Effector memory CD8-positive, alpha-beta T cell (primary cell): ENCODE results near the gene ZBTB25.
"Not testable (repeated sequence)": the region's sequence is repeated elsewhere in the genome, so short reads cannot be mapped to it uniquely, and the experiment has no call there.

Experiments used
- ATAC-seq: fragments of 150-1000 bp; cut with Tn5 transposase; replicated peaks from 2 replicates; pipeline ENCODE4 v1.10.0; 2021; ENCODE audit warnings: mild to moderate bottlenecking, moderate library complexity
- DNase-seq, 3 experiments: peaks; one replicate each; pipeline ENCODE4 v3.0.0; 2021
- H3K27ac Mint-ChIP-seq, 2 donors: one replicate each; pipeline ENCODE4 v1.8.0; 2022; ENCODE audit warnings: mild to moderate bottlenecking in 2 of 2, mixed read lengths in 2 of 2, moderate library complexity in 2 of 2
- H3K27me3 Mint-ChIP-seq, 2 donors: one replicate each; pipeline ENCODE4 v1.8.0; 2022; ENCODE audit warnings: mixed read lengths in 2 of 2
- H3K36me3 Mint-ChIP-seq: one replicate; pipeline ENCODE4 v1.8.0; 2022; ENCODE audit warnings: mild to moderate bottlenecking, moderate library complexity, mixed read lengths; ENCODE audit not compliant: insufficient read depth
- H3K4me1 Mint-ChIP-seq, 2 donors: one replicate each; pipeline ENCODE4 v1.8.0; 2022; ENCODE audit warnings: low read depth in 2 of 2, mixed read lengths in 2 of 2
- H3K4me3 Mint-ChIP-seq, 2 donors: one replicate each; pipeline ENCODE4 v1.8.0; 2022; ENCODE audit warnings: mild to moderate bottlenecking in 2 of 2, mixed read lengths in 2 of 2, moderate library complexity in 2 of 2
- H3K9me3 Mint-ChIP-seq, 2 donors: one replicate each; pipeline ENCODE4 v1.8.0; 2022; ENCODE audit warnings: mixed read lengths in 2 of 2

Gene ZBTB25

DNA sequence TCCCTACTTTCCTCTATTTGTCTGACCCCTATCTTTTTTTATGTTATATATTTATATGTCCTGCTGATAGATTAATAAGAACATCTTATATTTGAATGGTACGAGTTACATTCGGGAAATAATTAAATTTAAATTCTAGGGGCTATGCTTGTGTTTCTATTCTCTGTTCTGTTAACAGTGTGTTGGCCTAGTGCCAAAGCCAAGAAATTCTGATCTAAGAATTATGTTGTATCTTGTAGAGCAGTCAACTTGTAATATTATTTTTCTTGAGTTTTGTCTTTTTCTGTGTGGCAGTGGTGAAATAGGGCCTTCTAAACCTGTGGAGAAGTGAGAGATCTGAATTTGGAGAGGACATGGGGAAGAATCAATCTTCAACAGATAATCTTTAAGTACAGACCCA lies 27.9 kb upstream of the ZBTB25 start:
- H3K9me3 Mint-ChIP-seq = no peaks in the 10 kb centered on the region
- no peak overlapping the region for H3K4me3 Mint-ChIP-seq
- H3K27me3 Mint-ChIP-seq = no peaks in the 10 kb centered on the region
- DNase-seq (no peak), ATAC-seq (no peak)
- peaks cover 0 to 16% of the 10 kb centered on the region in 2 donors for H3K4me1 Mint-ChIP-seq
- peaks cover 36% of the 10 kb centered on the region for H3K36me3 Mint-ChIP-seq
- peak overlapping the region; percentile 47 to 81 for H3K27ac Mint-ChIP-seq

DNA sequence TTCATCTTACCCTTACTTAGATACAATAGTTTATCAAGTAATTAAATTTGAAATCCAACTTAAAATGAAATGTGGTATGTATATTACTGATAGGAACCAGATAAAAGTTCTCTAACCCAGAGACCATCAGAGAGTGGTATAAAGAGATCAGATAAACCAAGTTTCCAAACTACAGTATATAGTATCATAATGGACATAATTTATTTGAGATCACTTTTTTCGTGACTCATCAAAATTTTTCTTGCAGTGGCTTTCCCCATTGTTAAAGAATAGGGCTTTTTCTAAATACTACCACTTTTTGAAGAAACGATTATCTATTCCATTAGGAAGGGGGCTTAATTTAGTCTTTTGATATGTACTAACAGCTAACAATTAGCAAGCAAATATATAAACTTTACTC lies 21.7 kb upstream of the ZBTB25 start:
- no peaks in the 10 kb centered on the region for H3K27me3 Mint-ChIP-seq
- DNase-seq (no peak), ATAC-seq (no peak)
- H3K4me1 Mint-ChIP-seq = peaks cover 3 to 23% of the 10 kb centered on the region in 2 donors
- H3K36me3 Mint-ChIP-seq = peaks cover 53% of the 10 kb centered on the region
- no peaks in the 10 kb centered on the region for H3K9me3 Mint-ChIP-seq
- H3K27ac Mint-ChIP-seq = peak overlapping the region in 1 of 2 donors; percentile 14
- H3K4me3 Mint-ChIP-seq = no peak overlapping the region

DNA sequence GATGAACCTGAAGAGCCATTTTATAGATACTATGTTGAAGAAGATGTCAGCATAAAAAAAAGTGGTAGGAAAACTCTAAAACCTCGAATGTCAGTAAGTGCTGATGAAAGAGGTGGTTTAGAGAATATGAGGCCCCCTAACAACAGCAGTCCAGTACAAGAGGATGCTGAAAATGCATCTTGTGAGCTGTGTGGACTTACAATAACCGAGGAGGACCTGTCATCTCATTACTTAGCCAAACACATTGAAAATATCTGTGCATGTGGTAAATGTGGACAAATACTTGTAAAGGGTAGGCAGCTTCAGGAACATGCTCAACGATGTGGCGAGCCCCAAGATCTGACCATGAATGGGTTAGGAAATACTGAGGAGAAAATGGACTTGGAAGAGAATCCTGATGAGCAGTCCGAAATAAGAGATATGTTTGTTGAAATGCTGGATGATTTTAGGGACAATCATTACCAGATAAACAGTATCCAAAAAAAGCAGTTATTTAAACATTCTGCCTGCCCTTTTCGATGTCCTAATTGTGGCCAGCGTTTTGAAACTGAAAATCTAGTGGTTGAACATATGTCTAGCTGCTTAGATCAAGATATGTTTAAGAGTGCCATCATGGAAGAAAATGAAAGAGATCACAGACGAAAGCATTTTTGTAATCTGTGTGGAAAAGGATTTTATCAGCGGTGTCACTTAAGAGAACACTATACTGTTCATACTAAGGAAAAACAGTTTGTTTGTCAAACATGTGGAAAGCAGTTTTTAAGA lies 19.1 kb upstream of the ZBTB25 start:
- DNase-seq (no peak), ATAC-seq (peak; percentile 24)
- Mint-ChIP-seq H3K4me3 (no peak overlapping the region), H3K36me3 (peaks cover 55% of the 10 kb centered on the region), H3K4me1 (peaks cover 7 to 23% of the 10 kb centered on the region in 2 donors), H3K9me3 (no peaks in the 10 kb centered on the region), H3K27ac (no peak overlapping the region), H3K27me3 (no peaks in the 10 kb centered on the region)

DNA sequence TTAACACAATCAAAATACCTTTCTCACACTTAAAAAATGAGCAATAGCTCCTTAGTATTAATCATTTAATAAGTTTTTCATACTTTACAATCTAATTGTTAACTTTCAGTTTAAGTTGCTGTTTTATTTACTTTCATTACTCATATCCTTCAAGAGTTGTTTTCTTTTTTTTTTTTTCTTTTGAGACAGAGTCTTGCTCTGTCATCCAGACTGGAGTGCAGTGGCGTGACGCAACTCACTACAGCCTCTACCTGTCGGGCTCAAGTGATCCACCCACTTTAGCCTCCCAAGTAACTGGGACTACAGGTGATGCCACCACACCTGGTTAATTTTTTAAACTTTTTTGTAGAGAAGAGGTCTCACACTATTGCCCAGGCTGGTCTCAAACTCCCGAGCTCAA lies 17.1 kb upstream of the ZBTB25 start:
- no peak for ATAC-seq
- Mint-ChIP-seq H3K36me3 (peaks cover 34% of the 10 kb centered on the region), H3K4me1 (peaks cover 8 to 30% of the 10 kb centered on the region in 2 donors), H3K27ac (peak overlapping the region in 1 of 2 donors; percentile 64), H3K9me3 (no peaks in the 10 kb centered on the region), H3K4me3 (peak overlapping the region in 1 of 2 donors; percentile 36), H3K27me3 (no peaks in the 10 kb centered on the region)
- DNase-seq = no peak

DNA sequence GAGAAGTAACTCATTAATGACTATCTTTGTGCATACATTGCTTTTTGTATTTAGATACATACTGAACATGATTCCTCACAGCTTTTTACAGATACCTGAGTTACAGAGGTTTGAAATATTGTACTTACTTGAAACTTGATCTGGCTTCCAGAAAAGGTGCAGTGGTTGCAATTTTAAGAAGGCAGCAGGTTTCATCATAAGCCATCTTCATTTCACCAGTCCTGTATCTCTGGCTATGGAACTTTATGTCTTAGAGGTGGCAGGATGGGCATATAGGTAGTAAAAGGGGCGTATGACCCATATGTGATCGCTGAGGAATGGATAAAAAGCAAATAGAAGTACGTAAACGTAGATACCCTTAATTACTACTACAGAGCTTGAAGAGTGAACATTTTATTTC lies 14.6 kb upstream of the ZBTB25 start:
- no peak overlapping the region for H3K27ac Mint-ChIP-seq
- ATAC-seq = no peak
- peaks cover 20 to 45% of the 10 kb centered on the region in 2 donors for H3K4me1 Mint-ChIP-seq
- no peaks in the 10 kb centered on the region for H3K27me3 Mint-ChIP-seq
- peak overlapping the region in 1 of 2 donors; percentile 10 for H3K4me3 Mint-ChIP-seq
- DNase-seq = no peak
- no peaks in the 10 kb centered on the region for H3K9me3 Mint-ChIP-seq
- peaks cover 24% of the 10 kb centered on the region for H3K36me3 Mint-ChIP-seq

DNA sequence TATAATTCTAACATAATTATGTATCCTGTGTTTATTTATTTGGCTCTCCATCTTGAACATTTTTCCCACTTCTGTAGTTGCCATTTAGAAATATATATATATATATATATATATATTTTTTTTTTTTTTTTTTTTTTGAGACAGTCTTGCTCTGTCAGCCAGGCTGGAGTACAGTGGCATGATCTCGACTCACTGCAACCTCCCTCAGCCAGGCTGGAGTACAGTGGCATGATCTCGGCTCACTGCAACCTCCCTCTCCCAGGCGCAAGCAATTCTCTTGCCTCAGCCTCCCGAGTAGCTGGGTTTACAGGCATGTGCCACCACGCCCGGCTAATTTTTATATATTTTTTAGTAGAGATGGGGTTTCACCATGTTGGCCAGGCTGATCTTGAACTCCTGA lies 14.0 kb upstream of the ZBTB25 start:
- not testable (repeated sequence) for DNase-seq, H3K27ac Mint-ChIP-seq
- peaks cover 20 to 48% of the 10 kb centered on the region in 2 donors for H3K4me1 Mint-ChIP-seq

DNA sequence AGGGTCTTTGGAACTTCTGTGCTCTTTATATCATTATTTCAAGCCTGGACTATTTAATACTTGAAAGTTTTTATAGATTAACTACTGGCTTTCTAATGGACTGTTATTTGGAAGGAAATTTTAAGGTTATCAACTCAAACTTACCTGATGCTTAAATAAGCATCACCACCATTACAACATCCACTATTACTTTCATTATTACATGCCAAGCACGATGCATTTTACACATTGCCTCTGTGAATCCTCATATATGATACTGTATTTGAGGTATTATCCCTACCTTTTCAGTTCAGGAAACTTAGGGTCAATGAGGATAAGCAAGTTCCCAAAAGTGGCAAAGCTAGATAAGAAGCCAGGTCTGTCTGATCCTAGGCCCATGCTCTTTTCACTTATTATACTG lies 13.3 kb upstream of the ZBTB25 start:
- peaks cover 23 to 54% of the 10 kb centered on the region in 2 donors for H3K4me1 Mint-ChIP-seq
- DNase-seq (no peak), ATAC-seq (no peak)
- H3K27ac Mint-ChIP-seq = no peak overlapping the region
- H3K9me3 Mint-ChIP-seq = no peaks in the 10 kb centered on the region
- H3K36me3 Mint-ChIP-seq = peaks cover 33% of the 10 kb centered on the region
- no peaks in the 10 kb centered on the region for H3K27me3 Mint-ChIP-seq
- peak overlapping the region; percentile 46 to 54 for H3K4me3 Mint-ChIP-seq

More for the DNA sequence above, 14.0 kb upstream of the ZBTB25 start:
- Mint-ChIP-seq H3K4me3 (peak overlapping the region in 1 of 2 donors; percentile 54), H3K36me3 (peaks cover 28% of the 10 kb centered on the region)
- not testable (repeated sequence) for ATAC-seq, H3K27me3 Mint-ChIP-seq, H3K9me3 Mint-ChIP-seq

DNA sequence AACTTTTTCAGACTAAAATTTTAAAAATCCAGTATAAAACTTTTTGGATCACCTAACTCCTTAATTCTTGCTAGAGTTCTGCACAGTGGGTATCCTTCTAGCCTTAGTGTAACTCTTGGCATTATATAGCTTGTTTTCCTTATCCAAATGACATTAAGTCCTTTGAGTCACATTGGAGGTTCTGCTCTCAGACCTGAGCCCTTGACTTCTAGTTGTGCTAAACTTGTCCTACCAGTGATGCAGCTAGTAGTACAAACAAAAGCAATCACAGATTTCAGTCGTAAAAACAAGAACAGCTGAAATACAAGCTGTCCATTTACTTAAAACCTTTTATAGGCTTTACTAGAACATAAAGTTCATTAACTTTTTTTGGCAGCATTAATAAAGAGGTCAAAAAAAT lies 11.4 kb upstream of the ZBTB25 start:
- no peak overlapping the region for H3K27ac Mint-ChIP-seq
- H3K4me3 Mint-ChIP-seq = no peak overlapping the region
- DNase-seq (no peak), ATAC-seq (no peak)
- H3K27me3 Mint-ChIP-seq = no peaks in the 10 kb centered on the region
- peaks cover 36 to 70% of the 10 kb centered on the region in 2 donors for H3K4me1 Mint-ChIP-seq
- H3K36me3 Mint-ChIP-seq = peaks cover 23% of the 10 kb centered on the region
- H3K9me3 Mint-ChIP-seq = no peaks in the 10 kb centered on the region

DNA sequence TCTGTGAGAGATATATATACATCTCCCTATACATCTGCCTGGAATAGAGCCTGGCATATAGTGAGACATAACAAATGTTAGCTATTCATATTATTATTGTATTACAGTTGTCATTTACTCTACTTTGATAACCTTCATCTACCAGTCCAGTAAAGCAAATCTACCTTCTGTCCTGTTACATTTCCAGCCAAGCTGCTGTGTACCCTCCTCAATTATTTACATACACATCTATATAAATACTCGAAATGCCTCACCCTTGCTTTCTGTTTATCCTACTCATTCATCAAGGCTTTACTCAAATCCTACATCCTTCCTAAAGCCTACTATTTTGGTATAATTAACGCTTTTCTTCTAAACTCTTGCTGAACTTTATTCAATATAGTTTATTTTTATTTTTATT lies 9.6 kb upstream of the ZBTB25 start:
- peaks cover 28% of the 10 kb centered on the region for H3K36me3 Mint-ChIP-seq
- H3K27me3 Mint-ChIP-seq = no peaks in the 10 kb centered on the region
- ATAC-seq (no peak), DNase-seq (no peak)
- H3K27ac Mint-ChIP-seq = no peak overlapping the region
- no peak overlapping the region for H3K4me3 Mint-ChIP-seq
- H3K9me3 Mint-ChIP-seq = no peaks in the 10 kb centered on the region
- peaks cover 47 to 78% of the 10 kb centered on the region in 2 donors for H3K4me1 Mint-ChIP-seq

DNA sequence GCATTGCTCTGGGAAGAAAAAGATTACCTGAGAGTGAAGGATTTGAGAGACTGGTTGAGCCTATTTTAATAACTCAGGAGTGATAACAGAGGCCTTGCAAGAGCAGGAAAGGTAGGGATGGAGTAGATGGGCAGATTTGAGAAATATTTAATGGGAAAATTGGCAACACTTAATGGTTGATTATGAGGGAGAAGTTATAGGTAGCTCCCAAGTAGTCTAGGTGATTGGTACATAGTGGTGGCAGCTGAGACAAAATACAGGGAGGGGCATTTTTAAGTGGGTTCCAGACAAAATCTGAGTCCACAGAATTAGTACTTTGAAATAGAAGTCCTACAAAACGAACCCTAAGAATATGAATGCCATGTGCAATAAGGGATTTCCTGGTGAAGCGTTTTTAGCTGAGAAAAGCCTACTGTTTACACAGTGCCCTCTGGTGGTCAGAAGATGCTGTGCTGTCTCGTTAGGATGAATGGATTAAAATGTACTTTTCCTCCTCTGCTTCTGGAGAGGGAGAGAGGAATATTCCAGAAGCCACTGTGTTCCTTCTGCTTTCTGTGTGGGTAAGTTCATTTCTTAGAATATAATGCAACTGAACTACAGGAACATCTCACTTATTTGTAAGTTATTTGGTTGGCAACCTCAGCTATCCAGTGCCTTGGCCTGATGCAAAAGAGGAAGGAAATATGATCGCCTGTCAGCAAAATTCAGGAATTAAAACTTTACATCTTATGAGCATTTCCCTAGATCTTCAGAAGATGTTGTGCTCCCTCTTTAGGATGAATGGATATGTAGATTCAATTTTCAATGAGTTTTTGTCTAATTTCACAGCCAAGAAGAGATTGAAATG lies 7.4 kb upstream of the ZBTB25 start:
- H3K4me3 Mint-ChIP-seq = peak overlapping the region; percentile 75 to 94
- no peaks in the 10 kb centered on the region for H3K27me3 Mint-ChIP-seq
- H3K9me3 Mint-ChIP-seq = no peaks in the 10 kb centered on the region
- DNase-seq (peak; percentile 66 to 71 (median 69)), ATAC-seq (peak; percentile 65)
- peak overlapping the region in 1 of 2 donors; percentile 14 for H3K27ac Mint-ChIP-seq
- peaks cover 59 to 79% of the 10 kb centered on the region in 2 donors for H3K4me1 Mint-ChIP-seq
- peaks cover 27% of the 10 kb centered on the region for H3K36me3 Mint-ChIP-seq

DNA sequence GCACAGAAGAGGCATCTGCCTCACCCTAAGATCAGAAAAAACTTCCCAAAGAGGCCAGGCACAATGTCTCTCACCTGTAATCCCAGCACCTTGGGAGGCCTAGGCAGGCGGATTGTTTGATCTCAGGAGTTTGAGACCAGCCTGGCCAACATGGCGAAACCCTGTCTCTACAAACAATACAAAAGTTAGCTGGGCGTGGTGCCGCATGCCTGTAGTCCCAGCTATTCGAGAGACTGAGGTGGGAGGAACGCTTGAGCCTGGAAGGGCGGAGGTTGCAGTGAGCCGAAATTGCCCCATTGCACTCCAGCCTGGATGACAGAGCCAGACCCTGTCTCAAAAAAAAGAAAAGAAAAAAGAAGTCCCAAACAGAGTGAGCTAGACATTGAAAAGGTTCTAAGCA lies 5.4 kb upstream of the ZBTB25 start:
- H3K4me1 Mint-ChIP-seq = peaks cover 64 to 81% of the 10 kb centered on the region in 2 donors
- peak overlapping the region; percentile 75 to 94 for H3K4me3 Mint-ChIP-seq
- DNase-seq = no peak
- H3K27me3 Mint-ChIP-seq = no peaks in the 10 kb centered on the region
- H3K9me3 Mint-ChIP-seq = no peaks in the 10 kb centered on the region
- H3K27ac Mint-ChIP-seq = peak overlapping the region; percentile 1 to 14
- H3K36me3 Mint-ChIP-seq = peaks cover 47% of the 10 kb centered on the region
- ATAC-seq = no peak

DNA sequence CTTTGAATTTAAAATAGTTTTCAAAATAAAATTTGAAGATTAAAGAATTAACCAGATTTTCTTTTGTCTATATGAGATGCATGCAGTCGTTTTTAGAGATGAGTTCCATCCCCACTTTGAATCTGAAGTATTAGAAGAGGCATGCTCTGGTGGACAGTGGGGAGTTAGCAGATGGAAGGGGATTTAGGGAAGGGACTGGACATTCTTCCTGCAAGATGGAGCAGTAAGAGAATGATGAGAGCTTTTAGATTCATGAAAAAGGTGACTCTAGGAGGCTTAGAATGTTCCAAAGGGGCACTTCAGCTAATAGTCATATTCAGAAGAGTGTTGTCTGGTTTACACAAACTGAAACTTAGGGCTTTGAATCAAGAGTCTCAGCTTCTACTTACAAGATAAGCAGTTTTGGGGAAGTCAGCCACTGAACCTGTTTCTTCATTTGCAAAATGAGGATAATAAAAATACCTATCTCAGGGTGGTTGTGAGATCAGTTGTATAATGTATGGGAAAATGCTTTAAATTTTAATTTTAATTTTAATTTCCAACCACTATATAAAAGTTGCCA lies 4.7 kb upstream of the ZBTB25 start:
- Mint-ChIP-seq H3K9me3 (no peaks in the 10 kb centered on the region), H3K36me3 (peaks cover 55% of the 10 kb centered on the region), H3K4me3 (peak overlapping the region; percentile 94 to 95), H3K27me3 (no peaks in the 10 kb centered on the region), H3K4me1 (peaks cover 60 to 78% of the 10 kb centered on the region in 2 donors), H3K27ac (peak overlapping the region; percentile 99)
- ATAC-seq = no peak
- no peak for DNase-seq

DNA sequence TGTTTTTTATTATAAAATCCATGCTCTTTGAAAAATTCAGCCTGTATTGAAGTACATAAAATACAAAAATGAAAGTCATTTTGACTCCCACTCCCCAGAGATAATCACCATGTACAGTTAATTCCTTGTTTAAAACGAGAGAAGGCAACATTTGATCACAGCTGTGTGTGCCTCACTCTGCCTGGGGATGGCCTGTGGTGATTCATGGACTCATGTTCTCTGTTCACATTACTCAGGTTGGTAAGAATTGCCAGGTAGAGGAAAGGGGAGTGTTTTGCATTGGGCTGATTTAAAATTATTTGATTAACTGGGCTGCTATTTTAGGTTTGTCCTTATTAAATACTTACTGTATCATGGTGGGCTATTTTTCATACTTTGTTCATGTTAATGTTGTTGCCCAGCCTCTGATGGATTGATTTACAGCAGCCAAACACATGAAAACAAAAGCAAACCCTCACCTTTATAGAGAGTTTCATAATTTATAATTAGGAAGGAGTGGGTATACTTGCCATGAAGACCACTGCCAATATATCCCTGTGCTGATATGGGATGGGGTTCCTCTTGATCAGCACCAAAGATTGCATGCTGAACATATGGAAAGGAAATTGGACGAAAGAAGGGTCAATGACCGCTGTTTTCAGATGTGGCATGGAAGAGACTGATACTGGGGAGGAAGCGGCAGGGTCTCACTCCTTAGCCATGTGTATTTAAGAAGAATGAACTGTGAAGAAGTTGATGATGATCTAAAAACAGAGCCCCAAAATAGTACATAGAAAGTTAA lies 3.9 kb upstream of the ZBTB25 start:
- H3K27ac Mint-ChIP-seq = peak overlapping the region; percentile 99
- H3K4me1 Mint-ChIP-seq = peaks cover 63 to 76% of the 10 kb centered on the region in 2 donors
- H3K27me3 Mint-ChIP-seq = no peaks in the 10 kb centered on the region
- DNase-seq (no peak), ATAC-seq (no peak)
- H3K9me3 Mint-ChIP-seq = no peaks in the 10 kb centered on the region
- peaks cover 58% of the 10 kb centered on the region for H3K36me3 Mint-ChIP-seq
- H3K4me3 Mint-ChIP-seq = peak overlapping the region; percentile 94 to 95
